NT2/D1 (cell line): Measurements from ENCODE around the gene CASP2.

ENCODE experiments used
- SUZ12 ChIP-seq: IDR thresholded peaks from 2 replicates; pipeline ENCODE4 v1.6.1; 2011; ENCODE audit not compliant: insufficient read length, insufficient read depth; ENCODE audit errors: extremely low read depth
- YY1 ChIP-seq: IDR thresholded peaks from 2 replicates; pipeline ENCODE4 v1.6.1; 2011; ENCODE audit not compliant: insufficient read length, insufficient read depth
- ZNF274 ChIP-seq: IDR thresholded peaks from 2 replicates; pipeline ENCODE4 v1.6.1; 2011; ENCODE audit warnings: mild to moderate bottlenecking, low read depth, low read length

- TF ChIP-seq YY1 (no peak), ZNF274 (no peak), SUZ12 (no peak)
These were observed 8.0 kb upstream of the CASP2 start for GRCh38 chr7:143280160-143280559.
